ENCODE data around the gene MYCBP2.

MYCBP2 gene

GRCh38 chr13:77084755-77085154 lies 242.1 kb downstream of the MYCBP2 start:
- DNase-seq = no peak

GRCh38 chr13:77079902-77080413 lies 246.9 kb downstream of the MYCBP2 start:
- no peak for DNase-seq

GRCh38 chr13:77067519-77067918 lies 259.4 kb downstream of the MYCBP2 start:
- DNase-seq = no peak

GRCh38 chr13:77065461-77066147 lies 261.3 kb downstream of the MYCBP2 start:
- no peak for DNase-seq

GRCh38 chr13:77062097-77062496 lies 264.8 kb downstream of the MYCBP2 start:
- no peak for DNase-seq

- DNase-seq = no peak
Measured at GRCh38 chr13:77061362-77061761, 265.5 kb downstream of the MYCBP2 start.

- DNase-seq = no peak
Measured at GRCh38 chr13:77056886-77057285, 270.0 kb downstream of the MYCBP2 start.

GRCh38 chr13:77056382-77056781 lies 270.5 kb downstream of the MYCBP2 start:
- DNase-seq = no peak

- no peak for DNase-seq
Measured at GRCh38 chr13:77055158-77055557, 271.7 kb downstream of the MYCBP2 start.

GRCh38 chr13:77053192-77053591 lies 273.7 kb downstream of the MYCBP2 start:
- DNase-seq = no peak

- DNase-seq = no peak
Measured at GRCh38 chr13:77048681-77049080, 278.2 kb downstream of the MYCBP2 start.

- no peak for DNase-seq
Measured at GRCh38 chr13:77047649-77048343, 279.1 kb downstream of the MYCBP2 start.

- DNase-seq = no peak
Measured at GRCh38 chr13:77042566-77043177, 284.2 kb downstream of the MYCBP2 start.

GRCh38 chr13:77040835-77041234 lies 286.1 kb downstream of the MYCBP2 start:
- no peak for DNase-seq

- DNase-seq = no peak
Measured at GRCh38 chr13:77040076-77040475, 286.8 kb downstream of the MYCBP2 start.

- no peak for DNase-seq
Measured at GRCh38 chr13:77038907-77039480, 287.9 kb downstream of the MYCBP2 start.

GRCh38 chr13:77036279-77036678 lies 290.6 kb downstream of the MYCBP2 start:
- no peak for DNase-seq

GRCh38 chr13:77034881-77035280 lies 292.0 kb downstream of the MYCBP2 start:
- no peak for DNase-seq

GRCh38 chr13:77033717-77034302 lies 293.1 kb downstream of the MYCBP2 start:
- DNase-seq = no peak

GRCh38 chr13:77031656-77032243 lies 295.1 kb downstream of the MYCBP2 start:
- no peak for DNase-seq

- DNase-seq = no peak
Measured at GRCh38 chr13:77029436-77029835, 297.5 kb downstream of the MYCBP2 start.

GRCh38 chr13:77028202-77028601 lies 298.7 kb downstream of the MYCBP2 start:
- no peak for DNase-seq

Measured in NK-92 treated with Interleukin-12 subunit alpha and Interleukin-12 subunit beta, amount 100 ng/mL, for 24 hours (cell line).